Stimulated activated CD4-positive, alpha-beta T cell treated with anti-CD3 and anti-CD28 coated beads, Interleukin-2, amount 100 ng/mL, for 48 hours (primary cell): Measurements from ENCODE around the gene RNPS1.

ENCODE experiments used
- DNase-seq, 2 donors: peaks; one replicate each; pipeline ENCODE4 v3.0.0-alpha.2; 2020

The RNPS1 gene

GRCh38 chr16:2267913-2268666 lies at the start of gene RNPS1:
Gene RNPS1, minus strand, starts transcription at chr16:2268126. Its CDS starts 3,483 bp downstream, at chr16:2264643.
- DNase-seq = peak; percentile 97 to 98

- no peak for DNase-seq
Observed at GRCh38 chr16:2317231-2318020, 49.5 kb upstream of the RNPS1 start.

- DNase-seq = no peak
Observed at GRCh38 chr16:2308089-2308962, 40.4 kb upstream of the RNPS1 start.

- no peak for DNase-seq
Observed at GRCh38 chr16:2299915-2300192, 31.9 kb upstream of the RNPS1 start.

GRCh38 chr16:2299121-2299914 lies 31.4 kb upstream of the RNPS1 start:
- DNase-seq = no peak

GRCh38 chr16:2298621-2299020 lies 30.7 kb upstream of the RNPS1 start:
- no peak for DNase-seq

- no peak for DNase-seq
Observed at GRCh38 chr16:2297506-2297860, 29.6 kb upstream of the RNPS1 start.

- peak in 1 of 2 donors; percentile 23 for DNase-seq
Observed at GRCh38 chr16:2296661-2297505, 29.0 kb upstream of the RNPS1 start.

- no peak for DNase-seq
Observed at GRCh38 chr16:2295056-2295798, 27.3 kb upstream of the RNPS1 start.

- no peak for DNase-seq
Observed at GRCh38 chr16:2292221-2292620, 24.3 kb upstream of the RNPS1 start.

- DNase-seq = no peak
Observed at GRCh38 chr16:2289282-2289681, 21.4 kb upstream of the RNPS1 start.

GRCh38 chr16:2288726-2289125 lies 20.8 kb upstream of the RNPS1 start:
- no peak for DNase-seq

- no peak for DNase-seq
Observed at GRCh38 chr16:2287916-2288547, 20.1 kb upstream of the RNPS1 start.

GRCh38 chr16:2286550-2286949 lies 18.6 kb upstream of the RNPS1 start:
- no peak for DNase-seq

- no peak for DNase-seq
Observed at GRCh38 chr16:2285731-2286191, 17.8 kb upstream of the RNPS1 start.

- DNase-seq = no peak
Observed at GRCh38 chr16:2284797-2285576, 17.1 kb upstream of the RNPS1 start.

GRCh38 chr16:2284001-2284770 lies 16.3 kb upstream of the RNPS1 start:
- no peak for DNase-seq

GRCh38 chr16:2282866-2283555 lies 15.1 kb upstream of the RNPS1 start:
- no peak for DNase-seq
